ENCODE data around the gene MORN1.
A peak's percentile ranks its signal among the peaks of the same experiment; 100 is the strongest.
"Not testable (repeated sequence)": the region's sequence is repeated elsewhere in the genome, so short reads cannot be mapped to it uniquely, and the experiment has no call there.

MORN1 gene

DNA sequence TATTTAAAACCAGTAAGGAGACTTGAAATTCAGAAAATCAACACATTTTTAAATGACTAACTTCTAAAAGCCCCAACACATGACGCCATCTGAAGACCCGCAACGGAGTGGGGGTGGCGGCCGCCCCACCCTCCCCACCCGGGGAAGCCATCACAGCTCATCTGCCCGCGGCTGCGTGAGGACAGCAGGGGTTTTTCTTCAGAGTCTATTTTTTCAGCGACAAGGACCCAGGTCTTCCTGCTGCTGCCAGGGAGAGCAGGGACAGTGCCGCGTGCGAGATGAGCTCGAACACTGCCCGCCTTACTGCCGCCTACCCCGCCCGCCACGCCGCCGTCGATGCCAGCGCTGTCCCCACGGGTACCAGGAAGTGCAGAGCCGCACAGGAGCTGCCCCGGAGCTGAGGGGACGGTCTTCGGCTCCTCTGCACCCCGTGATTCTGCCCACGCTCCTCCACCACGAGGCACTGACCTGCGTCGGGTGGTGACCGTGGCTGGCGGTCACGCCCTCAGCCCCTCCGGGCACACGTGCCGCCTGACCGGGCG lies 84.2 kb downstream of the MORN1 start:
- no peak for DNase-seq (ENCODE audit: low read depth in 2 of 2)

GRCh38 chr1:2306151-2306978 lies 85.0 kb downstream of the MORN1 start:
- no peak for DNase-seq (ENCODE audit: low read depth in 2 of 2)

- no peak for DNase-seq (ENCODE audit: low read depth in 2 of 2)
Observed at GRCh38 chr1:2304921-2305681, 86.3 kb downstream of the MORN1 start.

GRCh38 chr1:2304282-2304681 lies 87.1 kb downstream of the MORN1 start:
- DNase-seq (ENCODE audit: low read depth in 2 of 2): no peak

DNA sequence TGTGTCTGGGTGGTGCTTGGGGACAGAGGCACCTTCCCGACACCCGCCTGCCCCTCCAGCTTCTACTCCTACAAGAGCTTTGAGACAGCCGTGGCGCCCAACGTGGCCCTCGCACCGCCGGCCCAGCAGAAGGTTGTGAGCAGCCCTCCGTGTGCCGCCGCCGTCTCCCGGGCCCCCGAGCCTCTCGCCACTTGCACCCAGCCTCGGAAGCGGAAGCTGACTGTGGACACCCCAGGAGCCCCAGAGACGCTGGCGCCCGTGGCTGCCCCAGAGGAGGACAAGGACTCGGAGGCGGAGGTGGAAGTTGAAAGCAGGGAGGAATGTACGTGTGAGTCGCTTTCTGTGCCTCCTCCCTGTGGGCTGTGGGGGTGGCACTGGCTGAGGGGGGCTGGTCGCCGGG lies 87.6 kb downstream of the MORN1 start:
- DNase-seq (ENCODE audit: low read depth in 2 of 2): no peak

GRCh38 chr1:2303016-2303775 lies 88.2 kb downstream of the MORN1 start:
- DNase-seq (ENCODE audit: low read depth in 2 of 2): no peak

DNA sequence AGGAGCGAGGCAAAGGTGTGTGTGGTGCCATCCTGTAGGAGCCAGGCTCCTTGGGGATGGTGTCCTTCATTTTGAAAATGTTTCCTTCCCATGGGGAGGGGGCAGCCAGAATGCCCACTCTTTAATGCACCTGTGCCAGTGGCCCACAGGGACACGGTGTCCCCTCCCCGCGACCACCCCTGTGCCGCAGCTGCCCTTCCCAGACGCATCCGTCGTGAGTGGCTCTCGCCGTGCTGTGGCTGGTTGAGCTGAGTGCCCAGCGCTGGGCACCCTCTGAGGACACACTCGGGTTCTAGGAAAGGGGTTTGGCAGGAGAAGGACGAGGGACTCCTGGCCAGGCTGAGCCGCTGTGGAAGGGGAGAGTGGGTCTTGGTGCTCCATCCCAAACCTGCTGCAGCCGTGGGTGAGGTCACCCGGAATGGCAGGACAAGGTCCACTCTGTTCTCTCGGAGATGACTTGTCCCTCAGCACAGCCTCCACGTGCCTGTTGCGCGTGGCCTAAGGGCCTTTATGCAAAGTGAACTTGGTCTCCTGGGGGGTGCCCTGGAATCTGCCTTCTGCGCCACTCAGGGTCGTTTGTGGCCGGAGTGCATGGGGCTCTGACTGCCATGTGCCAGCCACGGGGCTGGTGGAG lies 88.9 kb downstream of the MORN1 start:
- no peak for DNase-seq (ENCODE audit: low read depth in 2 of 2)

DNA sequence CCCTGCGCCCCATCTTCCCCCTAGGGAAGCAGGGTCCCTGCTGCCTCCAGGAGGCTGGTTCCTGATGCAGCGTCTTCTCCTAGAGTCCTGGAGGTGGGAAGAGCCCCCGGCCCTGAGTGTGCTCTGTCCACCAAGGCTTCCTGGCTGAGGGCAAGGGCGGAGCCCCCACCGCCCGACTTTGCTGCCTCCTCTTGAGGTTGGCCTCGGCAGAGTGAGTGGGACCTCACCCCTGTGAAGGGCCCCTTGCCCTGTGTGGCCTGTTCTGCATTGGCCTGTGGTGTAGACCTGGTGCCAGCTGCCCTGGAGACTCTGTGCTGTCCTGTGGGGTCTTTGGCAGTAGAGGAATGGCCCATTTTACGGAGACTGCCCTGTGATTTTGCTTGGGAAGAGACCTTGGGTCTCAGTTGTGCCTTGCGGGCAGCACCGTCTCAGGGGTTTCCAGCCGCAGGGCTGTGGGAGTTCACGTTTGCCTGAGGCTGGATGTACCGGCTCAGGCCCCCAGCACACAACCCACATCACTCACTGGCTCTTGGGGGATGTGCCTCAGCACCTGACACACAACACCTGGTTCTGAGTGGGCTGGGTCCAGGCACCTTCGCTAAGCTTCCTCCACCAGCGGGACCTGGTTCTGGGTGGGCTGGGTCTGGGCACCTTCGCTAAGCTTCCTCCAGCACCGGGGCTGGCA lies 89.6 kb downstream of the MORN1 start:
- DNase-seq (ENCODE audit: low read depth in 2 of 2): no peak

DNA sequence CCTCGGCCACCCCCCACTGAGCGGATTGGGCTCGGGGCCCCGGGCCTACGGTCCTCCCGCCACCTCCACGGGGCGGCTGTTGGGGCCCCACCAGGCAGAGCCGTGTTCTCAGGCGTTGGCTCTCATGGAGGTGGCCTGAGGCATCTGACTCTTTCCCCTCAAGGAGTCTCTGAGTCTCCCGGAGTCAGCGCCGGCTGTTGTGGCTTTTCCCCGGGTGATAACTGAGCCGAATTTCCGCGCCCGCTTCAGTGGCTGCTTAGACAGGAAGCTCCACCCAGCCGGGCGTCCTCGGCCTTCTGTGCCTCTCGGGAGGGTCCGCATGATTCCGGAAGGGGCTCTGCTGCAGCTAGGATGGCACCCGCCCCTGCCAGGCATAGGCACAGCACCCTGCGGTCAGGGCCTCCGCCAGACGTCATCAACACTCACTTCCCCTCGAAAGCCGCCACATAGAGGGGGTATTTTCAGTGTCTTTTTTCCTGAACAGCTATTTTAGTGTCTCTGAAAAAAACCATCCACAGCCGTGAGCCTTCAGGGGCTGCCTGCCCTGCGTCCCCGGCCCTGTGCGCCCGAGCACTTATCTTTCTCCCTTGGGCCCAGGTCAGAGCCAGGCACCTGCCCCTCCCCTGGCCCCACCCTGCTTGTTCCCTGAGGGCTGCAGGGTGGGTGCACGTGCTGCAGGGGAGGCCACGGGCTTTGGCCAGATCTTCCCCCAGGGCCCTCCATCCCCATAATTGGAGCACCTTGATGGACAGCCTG lies 90.3 kb downstream of the MORN1 start:
- DNase-seq (ENCODE audit: low read depth in 2 of 2): peak; percentile 72 to 76

DNA sequence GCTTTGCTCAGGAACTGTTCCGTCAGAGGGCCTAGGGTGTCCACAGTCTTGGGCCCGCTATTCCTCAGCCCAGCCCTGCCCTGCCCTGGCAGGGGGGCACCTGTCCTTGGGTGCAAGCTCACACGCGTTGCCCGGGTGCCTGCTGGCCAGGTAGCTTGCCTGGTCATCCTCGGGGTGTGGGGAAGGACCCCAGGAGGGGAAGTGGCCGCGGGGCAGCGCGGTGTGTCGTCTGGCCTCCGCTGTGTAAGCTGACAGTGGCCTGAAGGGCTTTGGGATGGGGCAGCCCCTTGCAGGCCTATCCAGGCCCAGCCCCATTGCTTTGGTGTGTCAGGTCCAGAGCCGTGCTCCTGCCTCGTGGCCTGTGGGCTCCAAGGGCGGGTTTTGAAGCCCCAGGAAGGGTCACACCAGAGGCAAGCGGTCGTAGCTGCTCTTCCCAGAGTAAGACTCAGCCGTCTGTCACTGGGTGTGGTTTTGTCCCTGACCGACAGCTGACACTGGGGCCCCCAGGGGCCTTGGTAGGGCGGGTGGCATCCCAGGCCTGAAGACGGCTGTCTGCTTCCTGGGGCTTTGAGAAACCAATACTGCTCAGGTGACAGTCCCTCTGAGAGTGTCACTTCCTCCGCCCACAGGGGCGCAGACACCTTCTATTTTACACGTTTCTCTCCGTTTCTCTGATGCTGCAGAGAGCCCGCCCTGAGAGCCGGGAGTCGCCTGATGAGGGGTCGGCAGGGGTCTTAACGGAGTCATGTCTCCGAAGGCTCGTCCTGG lies 91.2 kb downstream of the MORN1 start:
- DNase-seq (ENCODE audit: low read depth in 2 of 2): peak; percentile 68 to 75

GRCh38 chr1:2299131-2299627 lies 92.2 kb downstream of the MORN1 start:
- no peak for DNase-seq (ENCODE audit: low read depth in 2 of 2)

DNA sequence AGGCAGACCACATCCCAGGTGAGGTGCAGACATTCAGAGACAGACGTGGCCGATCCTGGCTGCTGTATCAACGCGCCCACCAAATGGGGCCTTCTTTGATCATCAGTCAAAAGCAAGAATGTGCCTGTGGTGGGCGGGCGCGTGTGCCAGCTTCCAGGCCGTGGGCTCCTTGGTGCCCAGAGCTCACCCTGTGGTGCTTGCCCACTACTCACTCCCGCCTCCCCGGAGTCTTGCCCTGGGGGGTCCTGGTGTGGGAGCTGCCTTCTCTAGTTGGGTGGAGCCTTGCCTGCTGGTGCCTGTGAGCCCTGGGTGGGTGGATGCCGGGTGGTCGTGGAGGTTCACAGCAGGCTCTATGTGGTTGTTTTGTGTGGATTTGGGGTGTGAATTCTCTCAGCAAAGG lies 92.7 kb downstream of the MORN1 start:
- no peak for DNase-seq (ENCODE audit: low read depth in 2 of 2)

GRCh38 chr1:2297246-2298011 lies 93.9 kb downstream of the MORN1 start:
- DNase-seq (ENCODE audit: low read depth in 2 of 2): no peak

GRCh38 chr1:2296614-2297013 lies 94.7 kb downstream of the MORN1 start:
- no peak for DNase-seq (ENCODE audit: low read depth in 2 of 2)

GRCh38 chr1:2296211-2296610 lies 95.1 kb downstream of the MORN1 start:
- DNase-seq (ENCODE audit: low read depth in 2 of 2): not testable (repeated sequence)

GRCh38 chr1:2295526-2295925 lies 95.8 kb downstream of the MORN1 start:
- DNase-seq (ENCODE audit: low read depth in 2 of 2): no peak

DNA sequence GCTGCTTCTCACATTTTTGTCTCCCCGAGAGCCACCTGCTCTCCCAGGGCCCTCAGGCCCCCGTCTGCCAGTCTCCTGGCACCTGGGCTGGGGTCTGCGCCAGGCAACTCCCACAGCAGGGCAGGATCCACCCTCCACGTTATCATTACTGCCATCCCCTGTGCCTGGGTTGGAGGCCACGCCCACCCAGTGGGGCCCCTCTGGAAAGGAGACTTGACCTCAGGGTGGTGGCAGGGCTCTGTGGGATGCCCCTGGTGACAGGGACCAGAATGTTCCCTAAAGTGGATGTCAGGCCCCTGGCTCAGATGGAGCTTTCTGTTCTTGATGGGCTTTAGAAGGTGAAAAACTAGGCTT lies 96.7 kb downstream of the MORN1 start:
- no peak for DNase-seq (ENCODE audit: low read depth in 2 of 2)

GRCh38 chr1:2294033-2294724 lies 97.2 kb downstream of the MORN1 start:
- no peak for DNase-seq (ENCODE audit: low read depth in 2 of 2)
